ENCODE results near the gene ANK2. TPM values are rescaled to one million over a fixed set of nuclear protein-coding genes. Genes with fewer than 3 reads are reported as not detected.

ANK2 gene
- total RNA-seq, 1 experiment from 2014 or later, result 5.5 TPM

DNA sequence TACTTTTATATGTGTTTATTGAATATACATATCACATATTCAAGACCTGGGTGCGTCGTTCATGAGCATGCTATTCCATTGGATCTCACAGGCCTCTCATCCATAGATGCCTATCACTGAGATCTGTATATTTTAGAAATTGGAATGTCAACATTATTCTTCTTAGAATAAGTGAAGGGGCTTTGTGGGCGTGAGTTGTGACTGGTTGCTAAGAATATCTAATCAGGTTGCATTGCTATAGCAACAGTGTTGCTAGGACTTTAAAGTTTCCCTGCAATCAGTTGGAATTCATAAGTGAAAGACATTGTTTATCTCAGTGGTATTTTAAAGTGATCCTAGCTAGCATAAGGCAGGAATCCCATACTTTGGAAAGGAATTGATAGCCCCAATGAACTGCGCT, 36.7 kb upstream of the ANK2 start:
- CTCF ChIA-PET, result no interaction called here
- TF ChIP-seq POLR2AphosphoS5 (IDR thresholded peaks at IDR 0.05; ENCODE audit: low read depth, low read length), result no peak
- TF ChIP-seq, protein P1, sequence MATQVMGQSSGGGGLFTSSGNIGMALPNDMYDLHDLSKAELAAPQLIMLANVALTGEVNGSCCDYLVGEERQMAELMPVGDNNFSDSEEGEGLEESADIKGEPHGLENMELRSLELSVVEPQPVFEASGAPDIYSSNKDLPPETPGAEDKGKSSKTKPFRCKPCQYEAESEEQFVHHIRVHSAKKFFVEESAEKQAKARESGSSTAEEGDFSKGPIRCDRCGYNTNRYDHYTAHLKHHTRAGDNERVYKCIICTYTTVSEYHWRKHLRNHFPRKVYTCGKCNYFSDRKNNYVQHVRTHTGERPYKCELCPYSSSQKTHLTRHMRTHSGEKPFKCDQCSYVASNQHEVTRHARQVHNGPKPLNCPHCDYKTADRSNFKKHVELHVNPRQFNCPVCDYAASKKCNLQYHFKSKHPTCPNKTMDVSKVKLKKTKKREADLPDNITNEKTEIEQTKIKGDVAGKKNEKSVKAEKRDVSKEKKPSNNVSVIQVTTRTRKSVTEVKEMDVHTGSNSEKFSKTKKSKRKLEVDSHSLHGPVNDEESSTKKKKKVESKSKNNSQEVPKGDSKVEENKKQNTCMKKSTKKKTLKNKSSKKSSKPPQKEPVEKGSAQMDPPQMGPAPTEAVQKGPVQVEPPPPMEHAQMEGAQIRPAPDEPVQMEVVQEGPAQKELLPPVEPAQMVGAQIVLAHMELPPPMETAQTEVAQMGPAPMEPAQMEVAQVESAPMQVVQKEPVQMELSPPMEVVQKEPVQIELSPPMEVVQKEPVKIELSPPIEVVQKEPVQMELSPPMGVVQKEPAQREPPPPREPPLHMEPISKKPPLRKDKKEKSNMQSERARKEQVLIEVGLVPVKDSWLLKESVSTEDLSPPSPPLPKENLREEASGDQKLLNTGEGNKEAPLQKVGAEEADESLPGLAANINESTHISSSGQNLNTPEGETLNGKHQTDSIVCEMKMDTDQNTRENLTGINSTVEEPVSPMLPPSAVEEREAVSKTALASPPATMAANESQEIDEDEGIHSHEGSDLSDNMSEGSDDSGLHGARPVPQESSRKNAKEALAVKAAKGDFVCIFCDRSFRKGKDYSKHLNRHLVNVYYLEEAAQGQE (IDR thresholded peaks at IDR 0.05; ENCODE audit: insufficient read depth in 1 of 2, low read depth in 2 of 2, low read length in 1 of 2), result no peak
- TF ChIP-seq TCF7L2 (IDR thresholded peaks at IDR 0.05; ENCODE audit: low read depth, low read length), result no peak
- TF ChIP-seq SIN3A (IDR thresholded peaks at IDR 0.05; ENCODE audit: borderline replicate concordance, insufficient read depth, low read depth, low read length), result no peak
- TF ChIP-seq, protein P2, sequence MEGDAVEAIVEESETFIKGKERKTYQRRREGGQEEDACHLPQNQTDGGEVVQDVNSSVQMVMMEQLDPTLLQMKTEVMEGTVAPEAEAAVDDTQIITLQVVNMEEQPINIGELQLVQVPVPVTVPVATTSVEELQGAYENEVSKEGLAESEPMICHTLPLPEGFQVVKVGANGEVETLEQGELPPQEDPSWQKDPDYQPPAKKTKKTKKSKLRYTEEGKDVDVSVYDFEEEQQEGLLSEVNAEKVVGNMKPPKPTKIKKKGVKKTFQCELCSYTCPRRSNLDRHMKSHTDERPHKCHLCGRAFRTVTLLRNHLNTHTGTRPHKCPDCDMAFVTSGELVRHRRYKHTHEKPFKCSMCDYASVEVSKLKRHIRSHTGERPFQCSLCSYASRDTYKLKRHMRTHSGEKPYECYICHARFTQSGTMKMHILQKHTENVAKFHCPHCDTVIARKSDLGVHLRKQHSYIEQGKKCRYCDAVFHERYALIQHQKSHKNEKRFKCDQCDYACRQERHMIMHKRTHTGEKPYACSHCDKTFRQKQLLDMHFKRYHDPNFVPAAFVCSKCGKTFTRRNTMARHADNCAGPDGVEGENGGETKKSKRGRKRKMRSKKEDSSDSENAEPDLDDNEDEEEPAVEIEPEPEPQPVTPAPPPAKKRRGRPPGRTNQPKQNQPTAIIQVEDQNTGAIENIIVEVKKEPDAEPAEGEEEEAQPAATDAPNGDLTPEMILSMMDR (IDR thresholded peaks at IDR 0.05), result no peak
- Histone ChIP-seq H3K27me3 (ENCODE audit: control insufficient read depth, insufficient read depth, low read length) (no peaks in the 10 kb centered on the region; the same call in 1 of the 2 replicates), H3K4me1 (ENCODE audit: control insufficient read depth, insufficient read depth, low read length) (no peaks in the 10 kb centered on the region), H3K4me3 (ENCODE audit: low read depth in 2 of 2, low read length in 2 of 2) (no peak overlapping the region), H3K9me3 (ENCODE audit: control insufficient read depth, insufficient read depth, low read depth, low read length) (no peaks in the 10 kb centered on the region), H3K27ac (ENCODE audit: low read length) (no peak overlapping the region), H3K36me3 (ENCODE audit: control insufficient read depth, insufficient read depth, low read length) (no peaks in the 10 kb centered on the region)
- no TSS peak for BruUV-seq (replicated peaks)
- intact Hi-C loops (cut with micrococcal nuclease; ENCODE audit: unreplicated experiment), result no loop called here
- in situ Hi-C loops (cut with HindIII; ENCODE audit: low pct_unique_long_range_greater_than_20kb, low sequenced_read_pairs), result no loop called here
- ATAC-seq, result no peak
- DNase-seq (ENCODE audit: low read depth, low spot score), result no peak
- POLR2A ChIA-PET, result no interaction called here

DNA sequence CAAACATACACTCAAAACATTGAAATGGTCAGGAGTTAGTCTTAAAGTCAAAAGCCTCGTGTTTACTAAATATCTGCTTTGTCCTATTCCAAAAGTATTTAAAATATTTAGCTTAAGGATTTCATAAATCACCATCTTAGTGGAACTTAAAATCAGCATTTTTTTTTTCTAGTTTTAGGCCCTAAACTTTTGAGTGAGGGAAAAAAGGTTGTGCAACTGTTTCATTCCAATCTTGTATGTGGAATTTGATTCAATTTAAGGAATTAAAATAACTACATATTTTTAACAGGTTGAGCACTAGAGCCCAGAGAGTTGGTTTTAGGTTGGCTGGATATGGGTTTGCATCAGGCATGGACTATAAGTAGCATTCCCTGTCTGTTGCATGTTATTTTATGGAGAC, 35.7 kb upstream of the ANK2 start:
- ATAC-seq (no peak), DNase-seq (ENCODE audit: low read depth, low spot score) (no peak)
- no peak overlapping the region for H3K4me3 ChIP-seq (ENCODE audit: low read depth in 2 of 2, low read length in 2 of 2)
- intact Hi-C loops (cut with micrococcal nuclease; ENCODE audit: unreplicated experiment), result no loop called here
- BruUV-seq (replicated peaks), result no TSS peak
- CTCF ChIA-PET, result no interaction called here
- no peak for TF ChIP-seq SIN3A (IDR thresholded peaks at IDR 0.05; ENCODE audit: borderline replicate concordance, insufficient read depth, low read depth, low read length)
- TF ChIP-seq, protein P2 (IDR thresholded peaks at IDR 0.05), result no peak
- TF ChIP-seq TCF7L2 (IDR thresholded peaks at IDR 0.05; ENCODE audit: low read depth, low read length), result no peak
- TF ChIP-seq POLR2AphosphoS5 (IDR thresholded peaks at IDR 0.05; ENCODE audit: low read depth, low read length), result no peak
- TF ChIP-seq, protein P1 (IDR thresholded peaks at IDR 0.05; ENCODE audit: insufficient read depth in 1 of 2, low read depth in 2 of 2, low read length in 1 of 2), result no peak
- H3K9me3 ChIP-seq (ENCODE audit: control insufficient read depth, insufficient read depth, low read depth, low read length), result no peaks in the 10 kb centered on the region
- POLR2A ChIA-PET, result no interaction called here
- H3K36me3 ChIP-seq (ENCODE audit: control insufficient read depth, insufficient read depth, low read length), result no peaks in the 10 kb centered on the region
- H3K4me1 ChIP-seq (ENCODE audit: control insufficient read depth, insufficient read depth, low read length), result no peaks in the 10 kb centered on the region
- H3K27ac ChIP-seq (ENCODE audit: low read length), result no peak overlapping the region
- no peaks in the 10 kb centered on the region; the same call in 1 of the 2 replicates for H3K27me3 ChIP-seq (ENCODE audit: control insufficient read depth, insufficient read depth, low read length)
- in situ Hi-C loops (cut with HindIII; ENCODE audit: low pct_unique_long_range_greater_than_20kb, low sequenced_read_pairs), result no loop called here

Measured in Panc1 (cell line).